Left colon (tissue), 2 donors: Measurements from ENCODE around the gene ADGRV1. TPM values are rescaled to one million over a fixed set of nuclear protein-coding genes. Genes with fewer than 3 reads are reported as not detected.

ENCODE experiments used
- ATAC-seq: fragments of 200-7000 bp; cut with Tn5 transposase; one replicate; pipeline ENCODE4 v1.9.1; 2020; ENCODE audit warnings: mild to moderate bottlenecking, moderate library complexity
- DNase-seq, 2 donors: peaks; one replicate each; pipeline ENCODE4 v3.0.0-alpha.2; 2020
- intact Hi-C, 2 donors: fragments of 100-400 bp; cut with DNase I in 1 of 2; cut with micrococcal nuclease in 1 of 2; formaldehyde crosslinking; loops; one replicate each; pipeline versions ENCODE4 v1.11.2 to v1.14.0; 2022; cut with DNase I, micrococcal nuclease
- total RNA-seq, 2 donors: library from RNA; stranded (reverse); fragmentation: NEBNext Ultra II Directional; extraction: Animal tissue kit (Norgen Biotek cat#: 25700); gene quantifications; one replicate each; pipeline ENCODE4 v1.2.1, GENCODE V29; 2021
- donor health status: DM: no; HTN: no; CAD: no.
- donor health status: DM: yes; HTN: yes; CAD: no.

Gene ADGRV1
- total RNA-seq, 2 donors from 2014 or later: 3.8 to 7.3 TPM

GRCh38 chr5:91119981-91120850, 561.6 kb downstream of the ADGRV1 start:
- intact Hi-C loops: no loop called here
- DNase-seq: no peak
- ATAC-seq: peak; percentile 54

GRCh38 chr5:91121347-91121993, 562.9 kb downstream of the ADGRV1 start:
- ATAC-seq (no peak), DNase-seq (no peak)
- intact Hi-C loops: no loop called here

GRCh38 chr5:91122651-91123050, 564.1 kb downstream of the ADGRV1 start:
- intact Hi-C loops: no loop called here
- ATAC-seq: no peak

DNA sequence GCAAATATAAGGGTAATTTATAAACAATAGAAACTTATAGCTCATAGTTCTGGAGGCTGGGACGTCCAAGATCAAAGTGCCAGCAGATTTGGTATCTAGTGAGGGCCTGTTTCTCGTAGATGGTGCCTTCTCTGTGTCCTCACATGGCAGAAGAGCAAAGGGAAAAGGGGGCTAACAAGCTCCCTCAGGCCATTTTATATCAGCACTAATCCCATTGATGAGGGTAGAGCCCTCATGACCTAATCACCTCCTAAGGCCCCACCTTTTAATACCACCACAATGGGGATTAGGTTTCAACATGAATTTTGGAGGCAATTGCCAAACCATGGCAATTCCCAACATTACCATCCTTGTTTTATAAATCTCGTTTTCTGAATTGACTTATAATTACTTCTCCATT, 564.7 kb downstream of the ADGRV1 start:
- no peak for DNase-seq
- intact Hi-C loops: no loop called here
- no peak for ATAC-seq

More at GRCh38 chr5:91122651-91123050, 564.1 kb downstream of the ADGRV1 start:
- DNase-seq: no peak

- intact Hi-C loops: no loop called here
- ATAC-seq (no peak), DNase-seq (no peak)
Observed at GRCh38 chr5:91123901-91124300, 565.3 kb downstream of the ADGRV1 start.

GRCh38 chr5:91125916-91126315, 567.3 kb downstream of the ADGRV1 start:
- DNase-seq (no peak), ATAC-seq (no peak)
- intact Hi-C loops: no loop called here

DNA sequence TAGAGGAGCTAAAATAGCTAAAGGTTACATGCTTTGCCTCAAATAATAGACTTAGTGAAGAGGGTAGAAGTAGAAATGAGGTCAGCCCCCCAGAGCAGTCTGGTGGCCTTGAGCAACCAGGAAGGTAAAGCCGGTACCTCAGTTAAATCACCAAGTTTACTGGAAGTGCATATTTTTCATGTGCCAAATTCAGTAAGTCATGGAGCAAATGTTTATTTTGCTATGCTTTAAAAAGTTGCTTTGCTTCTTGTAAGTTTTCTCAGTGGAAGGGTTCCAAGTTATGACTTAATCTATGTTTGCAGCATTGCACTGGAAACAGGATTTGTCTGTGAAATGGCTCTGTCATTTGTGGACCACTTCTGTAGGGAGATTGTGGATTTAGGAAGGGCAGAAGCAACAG, 567.9 kb downstream of the ADGRV1 start:
- DNase-seq (no peak), ATAC-seq (peak; percentile 13)
- intact Hi-C loops: no loop called here

DNA sequence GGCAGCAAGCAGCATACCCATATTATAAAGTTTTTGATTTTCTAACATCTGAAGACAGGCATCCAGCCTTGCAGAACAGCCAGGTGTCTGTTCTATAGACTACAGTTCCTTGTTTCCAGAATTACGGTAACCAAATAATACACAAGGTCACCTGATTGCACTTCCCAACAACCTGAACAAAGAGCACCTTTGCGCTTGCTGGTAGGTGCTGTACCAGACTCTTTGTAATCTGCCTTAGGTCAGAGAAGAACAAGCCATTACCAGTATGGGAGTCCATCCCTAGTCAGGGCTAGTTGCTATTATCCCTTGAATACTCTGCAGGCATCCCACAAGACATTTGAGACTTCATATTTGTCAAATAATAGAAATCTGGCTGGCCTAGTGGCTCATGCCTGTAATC, 568.3 kb downstream of the ADGRV1 start:
- ATAC-seq: peak; percentile 83
- no peak for DNase-seq
- intact Hi-C loops: no loop called here

- no peak for DNase-seq
- peak; percentile 38 for ATAC-seq
- intact Hi-C loops: no loop called here
Observed at GRCh38 chr5:91127456-91128081, 569.0 kb downstream of the ADGRV1 start.

DNA sequence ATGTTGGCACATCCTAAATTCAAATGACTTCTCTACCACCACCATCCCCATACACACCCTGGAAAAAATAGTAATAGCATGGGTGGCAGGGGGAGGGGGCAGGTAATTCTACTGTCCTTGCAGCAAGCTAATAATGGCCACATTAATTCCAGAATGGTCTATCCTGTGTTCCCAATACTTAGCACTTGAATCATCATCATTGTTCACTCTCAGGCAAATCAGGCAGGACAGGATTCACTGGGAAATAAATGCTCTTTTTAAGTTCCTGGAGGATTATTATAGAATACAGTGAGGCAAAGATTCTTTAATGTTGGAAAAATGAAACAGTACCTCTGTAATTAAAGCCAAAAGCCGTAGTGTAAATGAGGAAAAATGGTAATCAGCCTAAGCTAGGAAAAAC, 570.0 kb downstream of the ADGRV1 start:
- intact Hi-C loops: no loop called here
- ATAC-seq: no peak
- no peak for DNase-seq

- intact Hi-C loops: no loop called here
- ATAC-seq (no peak), DNase-seq (no peak)
Observed at GRCh38 chr5:91129748-91130147, 571.2 kb downstream of the ADGRV1 start.

DNA sequence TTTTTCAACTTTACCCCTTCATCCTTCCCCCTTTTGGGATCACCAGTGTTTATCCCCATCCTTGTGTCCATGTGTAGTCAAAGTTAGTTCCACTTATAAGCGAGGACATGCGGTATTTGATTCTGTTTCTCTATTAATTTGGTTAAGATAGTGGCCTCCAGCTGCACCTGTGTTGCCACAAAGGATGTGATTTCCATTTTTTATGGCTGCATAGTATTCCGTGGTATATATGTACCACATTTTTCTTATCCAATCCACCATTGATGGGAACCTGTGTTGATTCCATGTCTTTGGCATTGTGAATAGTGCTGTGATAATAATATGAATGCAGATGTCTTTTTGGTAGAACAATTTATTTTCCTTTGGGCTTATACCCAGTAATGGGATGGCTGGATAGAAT, 572.2 kb downstream of the ADGRV1 start:
- intact Hi-C loops: no loop called here
- no peak for ATAC-seq
- DNase-seq: no peak

GRCh38 chr5:91132550-91132949, 574.0 kb downstream of the ADGRV1 start:
- ATAC-seq (no peak), DNase-seq (no peak)
- intact Hi-C loops: no loop called here

DNA sequence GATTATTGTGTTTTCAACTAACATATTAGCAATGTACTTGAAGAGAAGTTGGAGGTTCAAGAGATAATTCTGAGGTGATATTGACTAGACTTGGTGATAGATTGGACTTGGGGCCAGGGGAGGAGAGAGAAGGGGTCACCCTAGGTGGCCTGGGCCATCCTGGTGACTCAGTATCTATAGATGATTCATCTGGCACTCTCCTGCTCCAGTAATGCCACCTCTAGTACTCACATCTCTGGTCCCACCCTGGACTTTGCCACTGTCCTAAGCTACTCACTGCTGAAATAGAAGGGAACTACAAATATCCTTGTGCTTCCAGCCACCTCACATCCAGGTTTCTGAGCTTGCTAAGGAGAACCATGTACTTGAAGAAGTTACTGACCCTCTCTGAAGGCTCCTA, 574.6 kb downstream of the ADGRV1 start:
- intact Hi-C loops: no loop called here
- ATAC-seq (peak; percentile 96), DNase-seq (no peak)

- intact Hi-C loops: no loop called here
- ATAC-seq: no peak
- no peak for DNase-seq
Observed at GRCh38 chr5:91135475-91136248, 577.1 kb downstream of the ADGRV1 start.

- intact Hi-C loops: no loop called here
- DNase-seq: no peak
- no peak for ATAC-seq
Observed at GRCh38 chr5:91136271-91136670, 577.7 kb downstream of the ADGRV1 start.

- intact Hi-C loops: no loop called here
- DNase-seq: no peak
- no peak for ATAC-seq
Observed at GRCh38 chr5:91137647-91138046, 579.0 kb downstream of the ADGRV1 start.

DNA sequence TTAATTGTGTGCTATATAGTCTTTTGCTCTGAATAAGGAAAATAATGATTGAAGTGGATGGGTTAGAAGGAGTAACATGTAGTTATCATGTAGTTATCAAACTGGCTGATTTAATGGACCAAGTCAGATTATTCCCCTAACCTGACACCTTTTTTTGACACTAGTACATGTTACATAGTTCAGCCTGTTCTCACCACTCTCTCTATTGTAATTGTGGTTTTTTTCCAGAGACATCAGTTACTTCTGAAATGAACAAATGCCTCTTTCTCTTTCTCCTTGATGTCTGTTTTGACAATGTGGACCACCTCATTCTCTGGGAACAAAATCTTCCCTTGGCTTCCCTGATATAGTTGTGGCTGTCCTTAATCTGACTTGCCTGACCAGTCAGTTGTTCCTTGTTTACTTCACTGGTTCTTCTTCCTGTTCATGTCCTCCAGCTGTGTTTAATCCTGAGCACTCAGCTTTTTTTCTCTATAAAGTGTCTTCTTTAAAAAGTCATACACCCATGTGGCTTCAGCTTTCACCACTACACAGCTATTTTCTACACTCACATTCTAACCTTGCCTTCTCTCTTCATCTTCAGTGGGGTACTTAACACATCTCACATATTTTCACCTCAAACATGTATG, 581.1 kb downstream of the ADGRV1 start:
- no peak for DNase-seq
- intact Hi-C loops: no loop called here
- peak; percentile 64 for ATAC-seq

- no peak for DNase-seq
- no peak for ATAC-seq
- intact Hi-C loops: no loop called here
Observed at GRCh38 chr5:91140657-91141056, 582.1 kb downstream of the ADGRV1 start.
